Measurements from ENCODE around the gene ZNF512. TPM values are rescaled to one million over a fixed set of nuclear protein-coding genes. Genes with fewer than 3 reads are reported as not detected.

Gene ZNF512
- polyA plus RNA-seq, 1 donor (not counting 4 experiments of a cell fraction or from before 2014, with no cell fraction given), result 16.6 TPM

DNA sequence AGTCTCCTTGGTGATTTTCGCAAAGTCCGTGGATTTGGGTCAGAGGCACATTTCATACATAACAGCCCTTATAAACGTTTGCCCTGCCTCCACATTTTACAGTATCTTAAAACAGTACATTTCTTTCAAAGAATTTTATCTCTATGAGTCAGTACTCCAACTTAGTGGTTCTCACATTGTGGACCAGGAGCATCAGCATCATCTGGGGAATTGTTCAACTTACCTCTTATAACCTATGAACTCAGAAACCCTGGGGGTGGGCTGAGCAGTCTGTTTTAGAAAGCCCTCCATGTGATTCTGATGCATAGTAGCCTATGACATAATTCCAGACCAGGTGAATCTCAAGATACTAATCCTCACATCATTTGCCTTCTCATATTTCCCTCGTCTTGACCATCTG is 68.2 kb downstream of the ZNF512 start:
- Histone ChIP-seq H3K79me2 (ENCODE audit: control insufficient read depth, insufficient read depth, low read length) (no peaks in the 10 kb centered on the region), H3K27ac (ENCODE audit: control insufficient read depth, insufficient read depth, low read length) (no peak overlapping the region), H3K27me3 (ENCODE audit: control insufficient read depth, extremely low read depth, insufficient read depth, low read length) (no peaks in the 10 kb centered on the region), H3K9ac (ENCODE audit: control insufficient read depth, extremely low read depth, insufficient read depth, low read length) (no peak overlapping the region), H3K4me1 (ENCODE audit: control insufficient read depth, extremely low read depth, insufficient read depth, low read length) (peaks cover 18% of the 10 kb centered on the region), H2AFZ (ENCODE audit: control insufficient read depth, low read length) (no peak overlapping the region), H3K4me2 (ENCODE audit: control insufficient read depth, extremely low read depth, insufficient read depth, low read depth, low read length) (no peak overlapping the region), H3K36me3 (ENCODE audit: control insufficient read depth in 2 of 2, extremely low read depth in 1 of 2, insufficient read depth in 2 of 2, low read length in 2 of 2) (peaks cover 24 to 35% of the 10 kb centered on the region in 2 experiments), H4K20me1 (ENCODE audit: control insufficient read depth, extremely low read depth, insufficient read depth, low read length) (no peaks in the 10 kb centered on the region), H3K4me3 (ENCODE audit: control insufficient read depth in 2 of 3, extremely low read depth in 1 of 3, insufficient read depth in 2 of 3, low read depth in 1 of 3, low read length in 3 of 3) (no peak overlapping the region), H3K9me1 (ENCODE audit: control insufficient read depth, extremely low read depth, insufficient read depth, low read length) (no peaks in the 10 kb centered on the region), H3K9me3 (ENCODE audit: control insufficient read depth, low read depth, low read length) (no peaks in the 10 kb centered on the region)
- no peak for TF ChIP-seq EZH2 (IDR thresholded peaks at IDR 0.05; ENCODE audit: low read length)
- dilution Hi-C loops (cut with MboI; ENCODE audit: extremely low pct_ligation_motif_present, low sequenced_read_pairs), result no loop called here
- FAIRE-seq, result no peak
- no peak for DNase-seq (ENCODE audit: low read depth, low spot score)

DNA sequence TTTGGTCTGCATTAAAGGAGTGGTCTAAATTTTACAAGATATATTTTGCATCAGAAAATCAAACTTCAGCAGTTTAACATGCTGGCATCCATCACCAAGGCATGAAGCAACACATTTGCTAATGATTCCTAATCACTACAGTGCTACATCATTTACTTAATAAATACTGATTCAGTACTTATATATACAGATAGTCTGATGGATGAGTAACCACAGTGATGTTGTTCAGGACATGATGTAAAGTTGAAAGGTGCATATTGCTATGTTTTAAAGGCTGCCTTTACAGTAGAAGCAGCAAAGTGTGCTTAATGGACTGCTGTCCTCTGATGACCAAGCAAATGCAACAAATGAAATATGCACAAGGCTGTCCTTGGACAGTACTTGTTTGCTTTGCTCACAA is 69.5 kb downstream of the ZNF512 start:
- Histone ChIP-seq H3K27me3 (ENCODE audit: control insufficient read depth, extremely low read depth, insufficient read depth, low read length) (no peaks in the 10 kb centered on the region), H3K9ac (ENCODE audit: control insufficient read depth, extremely low read depth, insufficient read depth, low read length) (no peak overlapping the region), H3K9me1 (ENCODE audit: control insufficient read depth, extremely low read depth, insufficient read depth, low read length) (no peaks in the 10 kb centered on the region), H2AFZ (ENCODE audit: control insufficient read depth, low read length) (no peak overlapping the region), H3K4me2 (ENCODE audit: control insufficient read depth, extremely low read depth, insufficient read depth, low read depth, low read length) (peak overlapping the region; percentile 37), H3K36me3 (ENCODE audit: control insufficient read depth in 2 of 2, extremely low read depth in 1 of 2, insufficient read depth in 2 of 2, low read length in 2 of 2) (peaks cover 30 to 34% of the 10 kb centered on the region in 2 experiments), H3K27ac (ENCODE audit: control insufficient read depth, insufficient read depth, low read length) (peak overlapping the region; percentile 11), H3K4me3 (ENCODE audit: control insufficient read depth in 2 of 3, extremely low read depth in 1 of 3, insufficient read depth in 2 of 3, low read depth in 1 of 3, low read length in 3 of 3) (no peak overlapping the region), H3K79me2 (ENCODE audit: control insufficient read depth, insufficient read depth, low read length) (no peaks in the 10 kb centered on the region), H3K9me3 (ENCODE audit: control insufficient read depth, low read depth, low read length) (no peaks in the 10 kb centered on the region), H3K4me1 (ENCODE audit: control insufficient read depth, extremely low read depth, insufficient read depth, low read length) (peaks cover 18% of the 10 kb centered on the region), H4K20me1 (ENCODE audit: control insufficient read depth, extremely low read depth, insufficient read depth, low read length) (no peaks in the 10 kb centered on the region)
- dilution Hi-C loops (cut with MboI; ENCODE audit: extremely low pct_ligation_motif_present, low sequenced_read_pairs), result no loop called here
- TF ChIP-seq, protein P1, sequence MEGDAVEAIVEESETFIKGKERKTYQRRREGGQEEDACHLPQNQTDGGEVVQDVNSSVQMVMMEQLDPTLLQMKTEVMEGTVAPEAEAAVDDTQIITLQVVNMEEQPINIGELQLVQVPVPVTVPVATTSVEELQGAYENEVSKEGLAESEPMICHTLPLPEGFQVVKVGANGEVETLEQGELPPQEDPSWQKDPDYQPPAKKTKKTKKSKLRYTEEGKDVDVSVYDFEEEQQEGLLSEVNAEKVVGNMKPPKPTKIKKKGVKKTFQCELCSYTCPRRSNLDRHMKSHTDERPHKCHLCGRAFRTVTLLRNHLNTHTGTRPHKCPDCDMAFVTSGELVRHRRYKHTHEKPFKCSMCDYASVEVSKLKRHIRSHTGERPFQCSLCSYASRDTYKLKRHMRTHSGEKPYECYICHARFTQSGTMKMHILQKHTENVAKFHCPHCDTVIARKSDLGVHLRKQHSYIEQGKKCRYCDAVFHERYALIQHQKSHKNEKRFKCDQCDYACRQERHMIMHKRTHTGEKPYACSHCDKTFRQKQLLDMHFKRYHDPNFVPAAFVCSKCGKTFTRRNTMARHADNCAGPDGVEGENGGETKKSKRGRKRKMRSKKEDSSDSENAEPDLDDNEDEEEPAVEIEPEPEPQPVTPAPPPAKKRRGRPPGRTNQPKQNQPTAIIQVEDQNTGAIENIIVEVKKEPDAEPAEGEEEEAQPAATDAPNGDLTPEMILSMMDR (optimal IDR thresholded peaks at IDR 0.05 in 1 of 3, IDR thresholded peaks at IDR 0.05 in 1 of 3, conservative IDR thresholded peaks at IDR 0.05 in 1 of 3; ENCODE audit: extremely low read depth in 1 of 3, insufficient read depth in 2 of 3, low read length in 3 of 3), result no peak
- no peak for TF ChIP-seq EZH2 (IDR thresholded peaks at IDR 0.05; ENCODE audit: low read length)
- DNase-seq (ENCODE audit: low read depth, low spot score), result no peak
- FAIRE-seq, result no peak

DNA sequence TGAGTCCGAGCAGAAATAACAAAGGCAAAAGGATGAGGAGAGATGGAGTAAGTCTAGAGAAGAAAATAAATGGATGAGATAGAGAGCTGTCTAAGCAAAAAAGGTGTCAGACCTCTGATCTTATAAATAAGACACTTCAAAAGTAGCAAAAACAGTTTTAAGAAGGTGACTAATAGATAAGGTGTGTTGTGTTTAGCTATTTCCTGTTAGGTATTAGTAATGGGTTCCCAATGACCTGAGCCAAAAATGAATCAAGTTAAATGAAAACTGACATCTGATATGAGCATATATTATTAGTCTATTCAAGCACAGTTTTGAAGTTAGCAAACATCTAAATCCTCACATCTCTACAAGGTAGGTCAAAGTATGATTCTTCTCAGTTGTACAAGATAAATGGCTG is 69.9 kb downstream of the ZNF512 start:
- Histone ChIP-seq H3K27me3 (ENCODE audit: control insufficient read depth, extremely low read depth, insufficient read depth, low read length) (no peaks in the 10 kb centered on the region), H4K20me1 (ENCODE audit: control insufficient read depth, extremely low read depth, insufficient read depth, low read length) (no peaks in the 10 kb centered on the region), H2AFZ (ENCODE audit: control insufficient read depth, low read length) (no peak overlapping the region), H3K9ac (ENCODE audit: control insufficient read depth, extremely low read depth, insufficient read depth, low read length) (no peak overlapping the region), H3K9me3 (ENCODE audit: control insufficient read depth, low read depth, low read length) (no peaks in the 10 kb centered on the region), H3K79me2 (ENCODE audit: control insufficient read depth, insufficient read depth, low read length) (no peaks in the 10 kb centered on the region), H3K27ac (ENCODE audit: control insufficient read depth, insufficient read depth, low read length) (peak overlapping the region; percentile 48), H3K9me1 (ENCODE audit: control insufficient read depth, extremely low read depth, insufficient read depth, low read length) (no peaks in the 10 kb centered on the region), H3K36me3 (ENCODE audit: control insufficient read depth in 2 of 2, extremely low read depth in 1 of 2, insufficient read depth in 2 of 2, low read length in 2 of 2) (peaks cover 30% of the 10 kb centered on the region in 2 experiments), H3K4me1 (ENCODE audit: control insufficient read depth, extremely low read depth, insufficient read depth, low read length) (peaks cover 18% of the 10 kb centered on the region), H3K4me2 (ENCODE audit: control insufficient read depth, extremely low read depth, insufficient read depth, low read depth, low read length) (peak overlapping the region; percentile 37), H3K4me3 (ENCODE audit: control insufficient read depth in 2 of 3, extremely low read depth in 1 of 3, insufficient read depth in 2 of 3, low read depth in 1 of 3, low read length in 3 of 3) (no peak overlapping the region)
- DNase-seq (ENCODE audit: low read depth, low spot score) (no peak), FAIRE-seq (no peak)
- no peak for TF ChIP-seq EZH2 (IDR thresholded peaks at IDR 0.05; ENCODE audit: low read length)
- dilution Hi-C loops (cut with MboI; ENCODE audit: extremely low pct_ligation_motif_present, low sequenced_read_pairs), result no loop called here

All from keratinocyte (primary cell).